ENCODE measurements around the gene CDC42EP3. TPM values are rescaled to one million over a fixed set of nuclear protein-coding genes. Genes with fewer than 3 reads are reported as not detected.

The CDC42EP3 gene
- total RNA-seq, 1 donor from 2014 or later: 75.3 TPM

DNA sequence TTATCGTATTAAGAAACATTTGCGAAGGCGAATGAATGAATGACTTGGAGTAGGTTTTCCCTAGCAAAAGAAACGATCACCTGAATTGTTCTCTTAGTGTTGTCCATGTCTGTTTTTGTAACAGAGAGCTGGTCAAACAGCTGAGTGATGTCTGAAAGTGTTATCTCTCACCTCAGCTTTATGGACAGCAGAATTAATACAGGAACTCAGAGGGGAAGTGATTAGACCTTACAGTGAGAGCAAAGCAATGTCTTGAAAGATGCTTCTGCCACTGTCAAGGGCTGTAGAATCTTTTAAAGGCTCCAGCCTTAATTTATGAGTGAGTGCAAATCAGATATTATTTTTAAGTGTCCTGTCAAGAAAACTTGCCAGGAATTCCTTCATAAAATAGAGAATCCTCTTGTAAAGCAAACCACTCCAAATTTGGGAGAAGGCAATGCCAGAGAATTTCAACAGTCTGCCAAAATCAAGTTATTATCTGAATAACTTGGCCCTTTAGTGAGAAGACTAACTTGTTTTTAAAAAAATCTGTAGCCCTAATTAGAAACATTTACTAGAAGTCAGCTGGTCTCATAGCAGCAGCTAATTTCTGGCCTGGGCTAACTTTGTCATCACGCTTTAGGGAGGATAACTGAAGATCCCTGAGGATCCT is 60.7 kb downstream of the CDC42EP3 start:
- DNase-seq (no peak), ATAC-seq (ENCODE audit: poor library complexity) (peak; percentile 54)
- intact Hi-C loops (cut with DNase I): no loop called here

GRCh38 chr2:37609782-37610181 is 61.7 kb downstream of the CDC42EP3 start:
- DNase-seq (no peak), ATAC-seq (ENCODE audit: poor library complexity) (no peak)
- intact Hi-C loops (cut with DNase I): no loop called here

- intact Hi-C loops (cut with DNase I): no loop called here
- ATAC-seq (ENCODE audit: poor library complexity): no peak
- DNase-seq: no peak
Measured at GRCh38 chr2:37604716-37605115, 66.7 kb downstream of the CDC42EP3 start.

- DNase-seq (no peak), ATAC-seq (ENCODE audit: poor library complexity) (no peak)
- intact Hi-C loops (cut with DNase I): no loop called here
Measured at GRCh38 chr2:37602702-37603101, 68.7 kb downstream of the CDC42EP3 start.

- intact Hi-C loops (cut with DNase I): no loop called here
- ATAC-seq (ENCODE audit: poor library complexity) (no peak), DNase-seq (no peak)
Measured at GRCh38 chr2:37602040-37602439, 69.4 kb downstream of the CDC42EP3 start.

- ATAC-seq (ENCODE audit: poor library complexity): no peak
- intact Hi-C loops (cut with DNase I): no loop called here
- DNase-seq: no peak
Measured at GRCh38 chr2:37601569-37601968, 69.9 kb downstream of the CDC42EP3 start.

DNA sequence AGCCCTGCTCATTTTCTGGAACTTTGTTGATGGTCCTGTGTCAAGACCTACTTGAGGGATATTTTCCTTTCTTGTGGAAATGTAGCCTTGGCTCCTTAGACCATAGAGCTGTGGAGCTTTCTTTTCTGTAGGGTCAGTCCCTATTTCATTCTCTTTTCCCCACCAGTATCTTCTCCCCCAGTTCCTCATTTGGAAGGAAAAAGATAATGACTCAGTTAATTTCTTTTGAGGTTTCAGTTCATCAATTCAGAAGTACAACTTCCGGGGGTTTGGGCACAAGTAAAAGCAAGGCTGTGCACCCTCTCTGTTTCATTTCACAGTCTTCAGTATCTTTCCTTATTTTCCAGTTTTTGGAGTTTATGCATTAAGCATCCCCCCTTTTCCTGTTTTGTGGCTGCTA is 70.7 kb downstream of the CDC42EP3 start:
- no peak for ATAC-seq (ENCODE audit: poor library complexity)
- intact Hi-C loops (cut with DNase I): no loop called here
- no peak for DNase-seq

GRCh38 chr2:37599688-37600525 is 71.5 kb downstream of the CDC42EP3 start:
- DNase-seq (peak; percentile 43), ATAC-seq (ENCODE audit: poor library complexity) (no peak)
- intact Hi-C loops (cut with DNase I): no loop called here

GRCh38 chr2:37593694-37594093 is 77.7 kb downstream of the CDC42EP3 start:
- intact Hi-C loops (cut with DNase I): no loop called here
- DNase-seq (no peak), ATAC-seq (ENCODE audit: poor library complexity) (no peak)

GRCh38 chr2:37593024-37593423 is 78.4 kb downstream of the CDC42EP3 start:
- intact Hi-C loops (cut with DNase I): no loop called here
- ATAC-seq (ENCODE audit: poor library complexity) (peak; percentile 49), DNase-seq (no peak)

All from Right ventricle myocardium superior (tissue), 1 donor.